ENCODE measurements around the gene IFT20.

DNA sequence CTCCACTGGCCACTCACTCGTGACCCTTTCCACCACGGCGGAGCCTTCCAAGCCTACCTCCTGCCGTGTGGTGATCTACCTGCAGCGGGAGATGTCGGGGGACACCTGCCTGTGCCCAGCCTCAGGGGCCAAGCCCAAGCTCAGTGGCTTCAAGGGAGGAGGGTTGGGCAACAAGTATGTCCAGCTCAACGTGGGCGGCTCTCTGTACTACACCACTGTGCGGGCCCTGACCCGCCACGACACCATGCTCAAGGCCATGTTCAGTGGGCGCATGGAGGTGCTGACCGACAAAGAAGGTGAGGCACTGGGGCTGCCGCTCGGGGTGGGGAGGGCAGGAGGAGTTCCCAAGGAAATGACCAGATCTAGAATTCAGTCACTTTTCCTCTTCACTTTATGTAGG is 4.2 kb upstream of the IFT20 start:
- TF ChIP-seq, protein P1, sequence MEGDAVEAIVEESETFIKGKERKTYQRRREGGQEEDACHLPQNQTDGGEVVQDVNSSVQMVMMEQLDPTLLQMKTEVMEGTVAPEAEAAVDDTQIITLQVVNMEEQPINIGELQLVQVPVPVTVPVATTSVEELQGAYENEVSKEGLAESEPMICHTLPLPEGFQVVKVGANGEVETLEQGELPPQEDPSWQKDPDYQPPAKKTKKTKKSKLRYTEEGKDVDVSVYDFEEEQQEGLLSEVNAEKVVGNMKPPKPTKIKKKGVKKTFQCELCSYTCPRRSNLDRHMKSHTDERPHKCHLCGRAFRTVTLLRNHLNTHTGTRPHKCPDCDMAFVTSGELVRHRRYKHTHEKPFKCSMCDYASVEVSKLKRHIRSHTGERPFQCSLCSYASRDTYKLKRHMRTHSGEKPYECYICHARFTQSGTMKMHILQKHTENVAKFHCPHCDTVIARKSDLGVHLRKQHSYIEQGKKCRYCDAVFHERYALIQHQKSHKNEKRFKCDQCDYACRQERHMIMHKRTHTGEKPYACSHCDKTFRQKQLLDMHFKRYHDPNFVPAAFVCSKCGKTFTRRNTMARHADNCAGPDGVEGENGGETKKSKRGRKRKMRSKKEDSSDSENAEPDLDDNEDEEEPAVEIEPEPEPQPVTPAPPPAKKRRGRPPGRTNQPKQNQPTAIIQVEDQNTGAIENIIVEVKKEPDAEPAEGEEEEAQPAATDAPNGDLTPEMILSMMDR (IDR thresholded peaks at IDR 0.05), result no peak
- TF ChIP-seq POLR2A (IDR thresholded peaks at IDR 0.05), result no peak
